Stomach (tissue), 19 donors: ENCODE measurements around the gene HESX1. TPM values are rescaled to one million over a fixed set of nuclear protein-coding genes. Genes with fewer than 3 reads are reported as not detected.

Experiments
- DNase-seq, 2 donors: peaks; one replicate each; pipeline versions ENCODE4 v3.0.0 to v3.0.0-alpha.2; 2013 to 2019
- H3K27ac ChIP-seq, 5 donors: fragments of 200-600 bp in 4 of 5; sonication (generic) in 4 of 5; one replicate each; pipeline ENCODE4 v1.5.1; 2013 to 2019; ENCODE audit warnings: mild to moderate bottlenecking in 1 of 5, moderate library complexity in 1 of 5
- H3K27me3 ChIP-seq, 3 donors: fragments of 200-600 bp; sonication (generic); one replicate each; pipeline ENCODE4 v1.5.1; 2017 to 2019; ENCODE audit warnings: mixed run types in 1 of 3
- H3K36me3 ChIP-seq, 4 donors: fragments of 200-600 bp; sonication (generic); 1 replicate in 3 of 4; 2 replicates in 1 of 4; pipeline ENCODE4 v1.5.1; 2016 to 2019
- H3K4me1 ChIP-seq, 4 donors: fragments of 200-600 bp; sonication (generic); one replicate each; pipeline ENCODE4 v1.5.1; 2016 to 2019
- H3K4me3 ChIP-seq, 4 donors: fragments of 200-600 bp; sonication (generic) in 3 of 4; one replicate each; pipeline ENCODE4 v1.5.1; 2016 to 2019; ENCODE audit warnings: mild to moderate bottlenecking in 1 of 4
- H3K9me3 ChIP-seq, 4 donors: fragments of 200-600 bp; sonication (generic); one replicate each; pipeline ENCODE4 v1.5.1; 2016 to 2019
- EP300 ChIP-seq: sonication (generic); formaldehyde crosslinking; IDR thresholded peaks from one replicate; pipeline ENCODE4 v1.6.1; 2017; ENCODE audit warnings: antibody characterized with exemption
- POLR2A ChIP-seq, 4 donors: fragments of 450-650 bp; IDR thresholded peaks; one replicate each; pipeline ENCODE4 v1.6.1; 2016; ENCODE audit warnings: antibody characterized with exemption in 4 of 4, control low read depth in 2 of 4, mild to moderate bottlenecking in 1 of 4, moderate library complexity in 1 of 4
- POLR2AphosphoS5 ChIP-seq, 3 donors: sonication (generic); formaldehyde crosslinking; IDR thresholded peaks; one replicate each; pipeline ENCODE4 v1.6.1; 2016; ENCODE audit warnings: antibody characterized with exemption in 3 of 3
- WGBS, 5 donors: extraction: QIAGEN DNeasy Blood & Tissue Kit in 3 of 5; methylation state at CpG; one replicate each; pipeline versions ENCODE4 v1.1.5 to v1.1.7; 2013 to 2018; 5-methylcytosine and 5-hydroxymethylcytosine counted together
- intact Hi-C: fragments of 100-400 bp; cut with DNase I; formaldehyde crosslinking; loops from one replicate; pipeline ENCODE4 v1.15.1; 2023; ENCODE audit warnings: low total_unique reads
- long read RNA-seq, 10 donors: transcript quantifications; one replicate each; lab custom pipeline, GENCODE V29; 2026
- polyA plus RNA-seq, 3 donors: library from polyadenylated mRNA; stranded (reverse); fragments of 200-250 nt; gene quantifications; one replicate each; pipeline ENCODE4 v1.2.3, GENCODE V29; 2013
- total RNA-seq, 5 donors: library from RNA; depleted of rRNA; stranded (reverse); fragments of >200 nt; gene quantifications; one replicate each; pipeline versions ENCODE4 v1.1.0 to v1.2.3, GENCODE V29; 2014 to 2016
- TF ChIP-seq, protein P1 (sequence below), 7 experiments: fragments of 450-650 bp in 4 of 7; fragments of 200-600 bp in 3 of 7; sonication (generic) in 3 of 7; IDR thresholded peaks; one replicate each; pipeline ENCODE4 v1.5.1; 2016 to 2019; ENCODE audit warnings: antibody characterized with exemption in 7 of 7, control low read depth in 2 of 7, mild to moderate bottlenecking in 1 of 7
- donor health status: healthy with polysubstance abuse.
- donor health status: Bipolar disorder and iron deficiency.
- donor health status: healthy.

The HESX1 gene
- total RNA-seq: 10 to 100 TPM in 1 of 5 donors, not detected in 4; 23.9 TPM
- polyA plus RNA-seq: 1 to 10 TPM in 2 of 3 donors, under 1 TPM in 1; 1.00 to 2.7 (median 1.8) TPM
- long read RNA-seq, donor 1: 0 reads
- long read RNA-seq, donor 2: 0 reads
- long read RNA-seq, donor 3: 0 reads
- long read RNA-seq, donor 4: 0 reads
- long read RNA-seq, donor 5: 0 reads
- long read RNA-seq, donor 6: 0 reads
- long read RNA-seq, donor 7: 0 reads
- long read RNA-seq, donor 8: 0 reads
- long read RNA-seq, donor 9, partial matches to known transcripts: 11 of 11 reads
- long read RNA-seq, donor 9, other reads (novel, unspliced or antisense): 0 of 11 reads
- long read RNA-seq, donor 10: 0 reads

DNA sequence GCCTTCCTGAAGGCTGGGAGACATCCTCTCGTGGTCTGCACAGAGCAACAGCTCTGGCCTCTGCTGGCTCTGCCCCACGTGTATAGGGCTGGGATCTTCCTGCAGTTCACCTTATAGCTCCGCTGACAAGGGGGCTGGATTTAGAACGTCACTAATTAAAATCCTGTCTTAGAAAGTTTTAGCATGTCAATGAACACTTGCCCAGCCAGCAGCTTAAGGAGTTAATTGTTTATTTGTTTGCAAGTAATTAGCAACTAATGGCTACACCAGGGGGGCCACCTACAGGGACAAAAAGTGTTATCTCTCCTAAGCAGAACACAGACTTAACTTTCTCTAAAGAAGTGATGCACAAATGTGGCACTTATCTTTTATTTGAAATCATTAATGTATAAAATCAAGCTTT is at the start of gene HESX1:
Gene HESX1 (minus strand): TSS at position 84 of the 403 bp plus-strand sequence. CDS start 60 bp downstream, at position 24.
- no peak within 1 kb of the TSS for H3K27ac ChIP-seq
- intact Hi-C loops: no loop called here
- DNase-seq: no peak
- no peaks in the 10 kb centered on the region for H3K4me1 ChIP-seq
- TF ChIP-seq, protein P1, sequence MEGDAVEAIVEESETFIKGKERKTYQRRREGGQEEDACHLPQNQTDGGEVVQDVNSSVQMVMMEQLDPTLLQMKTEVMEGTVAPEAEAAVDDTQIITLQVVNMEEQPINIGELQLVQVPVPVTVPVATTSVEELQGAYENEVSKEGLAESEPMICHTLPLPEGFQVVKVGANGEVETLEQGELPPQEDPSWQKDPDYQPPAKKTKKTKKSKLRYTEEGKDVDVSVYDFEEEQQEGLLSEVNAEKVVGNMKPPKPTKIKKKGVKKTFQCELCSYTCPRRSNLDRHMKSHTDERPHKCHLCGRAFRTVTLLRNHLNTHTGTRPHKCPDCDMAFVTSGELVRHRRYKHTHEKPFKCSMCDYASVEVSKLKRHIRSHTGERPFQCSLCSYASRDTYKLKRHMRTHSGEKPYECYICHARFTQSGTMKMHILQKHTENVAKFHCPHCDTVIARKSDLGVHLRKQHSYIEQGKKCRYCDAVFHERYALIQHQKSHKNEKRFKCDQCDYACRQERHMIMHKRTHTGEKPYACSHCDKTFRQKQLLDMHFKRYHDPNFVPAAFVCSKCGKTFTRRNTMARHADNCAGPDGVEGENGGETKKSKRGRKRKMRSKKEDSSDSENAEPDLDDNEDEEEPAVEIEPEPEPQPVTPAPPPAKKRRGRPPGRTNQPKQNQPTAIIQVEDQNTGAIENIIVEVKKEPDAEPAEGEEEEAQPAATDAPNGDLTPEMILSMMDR (IDR thresholded peaks at IDR 0.05): no peak
- no peaks in the 10 kb centered on the region for H3K36me3 ChIP-seq
- no peaks in the 10 kb centered on the region for H3K9me3 ChIP-seq
- H3K4me3 ChIP-seq: no peak within 1 kb of the TSS
- WGBS, 5 donors: 55 to 67% (median 63%) methylated on average over 4 of the region's 4 CpGs
- H3K27me3 ChIP-seq: peaks cover 0 to 12% (median 0%) of the 10 kb centered on the region in 3 donors

DNA sequence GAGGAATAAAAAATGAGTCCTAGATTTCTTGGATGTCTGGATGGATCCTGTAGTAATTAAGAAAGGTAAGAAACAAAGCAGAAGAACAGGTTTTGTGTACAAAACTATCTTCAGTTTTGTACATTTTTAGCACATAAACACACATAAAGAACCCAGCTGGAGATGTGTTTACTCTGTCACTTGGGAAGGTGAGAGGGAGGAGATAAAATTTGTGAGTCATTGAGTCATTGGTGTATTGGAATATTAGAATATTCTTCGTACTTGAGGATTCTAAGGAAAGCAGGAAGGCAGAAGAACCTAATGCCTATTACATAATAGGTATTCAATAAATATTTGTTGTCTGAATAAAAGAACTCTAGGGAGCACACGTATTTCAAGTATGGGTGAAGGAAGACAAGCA is 45.2 kb upstream of the HESX1 start:
- H3K27ac ChIP-seq: no peak overlapping the region
- intact Hi-C loops: no loop called here

GRCh38 chr3:57234613-57235575 is 35.1 kb upstream of the HESX1 start:
- Histone ChIP-seq H3K27ac (no peak overlapping the region), H3K4me1 (peaks cover 1 to 31% (median 15%) of the 10 kb centered on the region in 4 donors), H3K27me3 (no peaks in the 10 kb centered on the region), H3K4me3 (no peak overlapping the region), H3K9me3 (no peaks in the 10 kb centered on the region), H3K36me3 (peaks cover 7 to 41% (median 27%) of the 10 kb centered on the region in 4 donors)
- no peak for TF ChIP-seq POLR2AphosphoS5 (IDR thresholded peaks at IDR 0.05)
- TF ChIP-seq, protein P1 (IDR thresholded peaks at IDR 0.05): no peak
- no peak for TF ChIP-seq POLR2A (IDR thresholded peaks at IDR 0.05)
- TF ChIP-seq EP300: no peak
- 87 to 91% (median 90%) methylated on average over 13 of the region's 13 CpGs for WGBS, 5 donors
- intact Hi-C loops: no loop called here
- DNase-seq: peak in 1 of 2 donors; percentile 6

More for the DNA sequence above, 45.2 kb upstream of the HESX1 start:
- peaks cover 31 to 100% (median 99%) of the 10 kb centered on the region in 4 donors for H3K36me3 ChIP-seq
- no peaks in the 10 kb centered on the region for H3K27me3 ChIP-seq
- no peaks in the 10 kb centered on the region for H3K9me3 ChIP-seq
- TF ChIP-seq POLR2A (IDR thresholded peaks at IDR 0.05) (no peak), EP300 (no peak), POLR2AphosphoS5 (IDR thresholded peaks at IDR 0.05) (no peak)
- TF ChIP-seq, protein P1 (IDR thresholded peaks at IDR 0.05): no peak
- no peak overlapping the region for H3K4me3 ChIP-seq
- DNase-seq: no peak
- no peaks in the 10 kb centered on the region for H3K4me1 ChIP-seq
- WGBS, 5 donors: 47 to 72% (median 61%) methylated on average over 2 of the region's 2 CpGs

DNA sequence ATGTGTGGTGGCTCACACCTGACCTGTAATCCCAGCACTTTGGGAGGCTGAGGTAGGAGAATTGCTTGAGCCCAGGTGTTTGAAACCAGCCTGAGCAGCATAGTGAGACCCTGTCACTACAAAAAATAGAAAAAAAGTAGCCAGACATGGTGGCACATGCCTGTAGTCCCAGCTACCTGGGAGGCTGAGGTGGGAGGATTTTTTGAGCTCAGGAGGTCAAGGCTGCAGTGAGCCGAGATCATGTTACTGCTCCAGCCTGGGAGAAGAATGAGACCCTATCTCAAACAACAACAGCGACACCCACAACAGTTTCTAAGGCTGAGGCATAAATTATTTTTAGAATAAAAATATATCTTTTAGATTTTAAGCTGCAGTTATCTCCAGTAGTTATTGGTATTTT is 34.0 kb upstream of the HESX1 start:
- H3K4me1 ChIP-seq: peaks cover 12 to 42% (median 26%) of the 10 kb centered on the region in 4 donors
- H3K27ac ChIP-seq: no peak overlapping the region
- intact Hi-C loops: no loop called here
- TF ChIP-seq, protein P1 (IDR thresholded peaks at IDR 0.05): no peak
- TF ChIP-seq EP300 (no peak), POLR2AphosphoS5 (IDR thresholded peaks at IDR 0.05) (no peak), POLR2A (IDR thresholded peaks at IDR 0.05) (no peak)
- no peak overlapping the region for H3K4me3 ChIP-seq
- no peaks in the 10 kb centered on the region for H3K9me3 ChIP-seq
- DNase-seq: no peak
- WGBS, 5 donors: 93 to 100% (median 98%) methylated on average over 2 of the region's 2 CpGs
- peaks cover 3 to 30% (median 16%) of the 10 kb centered on the region in 4 donors for H3K36me3 ChIP-seq
- no peaks in the 10 kb centered on the region for H3K27me3 ChIP-seq
